HAP-1 (cell line): ENCODE measurements around the gene SLC35F4.
"Not testable (repeated sequence)": the region's sequence is repeated elsewhere in the genome, so short reads cannot be mapped to it uniquely, and the experiment has no call there.

Experiments used
- DNase-seq, 2 experiments: peaks; one replicate each; pipeline ENCODE4 v3.0.0-alpha.2; 2016 to 2020; ENCODE audit warnings: low spot score in 2 of 2
- H3K27me3 ChIP-seq: fragments of 250-450 bp; sonication (Bioruptor Pico); 2 replicates; pipeline ENCODE4 v1.5.1; 2020; ENCODE audit warnings: low read depth, mild to moderate bottlenecking, moderate library complexity
- H3K36me3 ChIP-seq: fragments of 250-450 bp; sonication (Bioruptor Pico); replicated peaks from 2 replicates; pipeline ENCODE4 v1.5.1; 2020; ENCODE audit warnings: mild to moderate bottlenecking
- H3K4me1 ChIP-seq: fragments of 250-450 bp; sonication (Bioruptor Pico); 2 replicates; pipeline ENCODE4 v1.5.1; 2020; ENCODE audit warnings: mild to moderate bottlenecking
- H3K4me3 ChIP-seq: fragments of 250-450 bp; sonication (Bioruptor Pico); 2 replicates; pipeline ENCODE4 v1.5.1; 2020; ENCODE audit warnings: mild to moderate bottlenecking, moderate library complexity
- H3K9me3 ChIP-seq: fragments of 250-450 bp; sonication (Bioruptor Pico); 2 replicates; pipeline ENCODE4 v1.5.1; 2020; ENCODE audit warnings: mild to moderate bottlenecking, moderate library complexity
- in situ Hi-C: fragments of 300-500 bp; cut with MboI; formaldehyde crosslinking; loops from 3 replicates; pipeline ENCODE4 v1.14.3; 2020; ENCODE audit warnings: low sequenced_read_pairs, inconsistent platforms, mixed read lengths

SLC35F4 gene

DNA sequence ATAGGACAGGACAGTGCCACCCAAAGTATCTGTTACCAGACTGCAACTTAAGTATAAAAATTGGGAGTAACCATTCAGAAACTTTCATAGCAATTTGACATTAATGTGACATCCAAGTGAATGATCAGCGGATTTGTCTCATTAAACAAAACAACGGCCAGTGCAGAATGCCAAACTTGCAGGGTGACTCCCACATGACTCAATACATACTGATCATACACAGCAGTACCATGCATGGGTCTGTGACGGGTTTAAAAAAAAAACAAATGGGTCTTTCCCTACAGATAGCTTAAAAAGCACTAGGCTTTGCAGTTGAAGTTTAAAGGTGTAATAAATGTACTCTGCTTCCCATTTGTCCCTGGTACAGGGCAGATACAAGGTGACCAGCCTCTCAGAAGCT, 116.6 kb downstream of the SLC35F4 start:
- Histone ChIP-seq H3K36me3 (no peaks in the 10 kb centered on the region), H3K27me3 (no peaks in the 10 kb centered on the region), H3K9me3 (no peaks in the 10 kb centered on the region), H3K4me3 (no peak overlapping the region), H3K4me1 (no peaks in the 10 kb centered on the region)
- in situ Hi-C loops: no loop called here
- DNase-seq: no peak

DNA sequence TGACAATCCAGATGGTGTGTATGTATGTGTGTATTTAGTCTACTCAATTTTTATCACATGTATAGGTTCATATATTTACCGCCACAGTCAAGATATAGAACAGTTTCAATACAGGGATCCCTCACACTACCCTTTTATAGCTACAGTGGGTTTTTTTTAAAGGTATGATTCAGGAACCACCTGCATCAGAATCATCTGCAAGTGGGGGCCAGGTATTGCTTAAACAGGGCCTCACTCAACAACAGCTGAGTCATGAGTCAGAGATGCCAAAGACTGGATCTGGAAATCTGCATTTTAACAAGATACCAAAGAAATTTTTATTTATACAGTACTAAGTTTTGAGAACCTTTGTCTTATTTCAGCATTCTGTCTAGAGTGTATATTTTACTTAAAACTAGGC, 117.6 kb downstream of the SLC35F4 start:
- Histone ChIP-seq H3K4me3 (no peak overlapping the region), H3K9me3 (no peaks in the 10 kb centered on the region), H3K36me3 (no peaks in the 10 kb centered on the region), H3K27me3 (no peaks in the 10 kb centered on the region), H3K4me1 (no peaks in the 10 kb centered on the region)
- DNase-seq: no peak
- in situ Hi-C loops: no loop called here

DNA sequence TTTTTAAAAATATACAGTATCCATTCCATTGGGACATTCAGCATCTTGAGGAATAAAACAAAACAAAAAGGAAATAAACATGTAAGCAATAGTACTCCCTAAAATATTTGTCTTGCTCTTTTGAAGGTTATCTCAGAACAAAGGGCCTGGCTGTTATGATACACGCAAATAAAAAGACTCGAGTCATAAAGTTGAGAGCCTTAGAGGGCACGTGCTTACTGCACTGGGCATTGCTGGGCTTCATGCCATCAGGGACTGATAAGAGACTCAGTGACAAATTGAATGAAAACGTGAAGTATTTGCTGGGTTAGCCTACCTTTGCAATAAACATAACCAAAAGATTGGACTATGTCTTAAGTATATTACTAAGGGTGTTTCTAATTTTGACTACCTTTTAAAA, 118.9 kb downstream of the SLC35F4 start:
- DNase-seq: no peak
- Histone ChIP-seq H3K4me1 (no peaks in the 10 kb centered on the region), H3K9me3 (no peaks in the 10 kb centered on the region), H3K4me3 (no peak overlapping the region), H3K27me3 (no peaks in the 10 kb centered on the region), H3K36me3 (no peaks in the 10 kb centered on the region)
- in situ Hi-C loops: no loop called here

DNA sequence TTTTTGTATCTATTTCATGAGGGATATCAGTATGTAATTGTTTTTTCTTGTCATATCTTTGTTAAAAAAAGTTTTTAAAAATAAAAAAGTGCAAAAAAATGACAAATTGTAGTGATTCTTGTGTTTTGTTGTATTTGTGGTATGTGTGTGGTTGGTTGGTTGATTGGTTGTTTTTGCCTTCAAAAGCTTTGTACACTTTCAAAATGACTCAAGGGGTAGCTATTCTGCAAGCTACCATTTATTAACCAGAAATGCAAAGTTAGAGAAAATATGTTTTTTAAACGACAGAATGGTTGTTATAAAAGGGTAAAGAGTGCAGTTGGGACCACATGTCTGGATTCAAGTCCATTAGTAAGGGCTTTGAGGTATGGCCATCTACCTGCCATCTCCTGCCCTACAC, 119.3 kb downstream of the SLC35F4 start:
- Histone ChIP-seq H3K9me3 (no peaks in the 10 kb centered on the region), H3K4me3 (no peak overlapping the region), H3K4me1 (no peaks in the 10 kb centered on the region), H3K36me3 (no peaks in the 10 kb centered on the region), H3K27me3 (no peaks in the 10 kb centered on the region)
- DNase-seq: no peak
- in situ Hi-C loops: no loop called here

DNA sequence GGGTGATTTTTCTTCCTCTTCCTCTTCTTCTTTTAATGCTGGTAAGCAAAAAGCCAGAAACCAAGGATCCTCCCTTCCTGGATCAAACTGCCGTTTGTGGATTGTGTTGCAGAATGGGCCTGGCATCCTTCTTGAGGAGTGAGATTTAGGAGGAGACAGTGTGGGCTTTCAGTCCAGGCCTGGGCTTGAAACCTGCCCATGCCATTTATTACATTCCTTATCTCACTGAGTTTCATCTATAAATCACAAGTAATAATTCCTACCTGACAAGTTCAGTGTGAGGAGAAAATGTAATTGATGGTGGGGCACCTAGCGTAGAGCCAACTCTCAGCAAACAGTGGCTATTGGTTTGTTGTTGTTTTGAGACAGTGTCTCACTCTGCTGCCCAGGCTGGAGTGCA, 126.4 kb downstream of the SLC35F4 start:
- DNase-seq: no peak
- H3K9me3 ChIP-seq: no peaks in the 10 kb centered on the region
- no peaks in the 10 kb centered on the region; the same call in 1 of the 2 replicates for H3K4me1 ChIP-seq
- H3K36me3 ChIP-seq: no peaks in the 10 kb centered on the region
- in situ Hi-C loops: no loop called here
- H3K4me3 ChIP-seq: no peak overlapping the region
- H3K27me3 ChIP-seq: no peaks in the 10 kb centered on the region

DNA sequence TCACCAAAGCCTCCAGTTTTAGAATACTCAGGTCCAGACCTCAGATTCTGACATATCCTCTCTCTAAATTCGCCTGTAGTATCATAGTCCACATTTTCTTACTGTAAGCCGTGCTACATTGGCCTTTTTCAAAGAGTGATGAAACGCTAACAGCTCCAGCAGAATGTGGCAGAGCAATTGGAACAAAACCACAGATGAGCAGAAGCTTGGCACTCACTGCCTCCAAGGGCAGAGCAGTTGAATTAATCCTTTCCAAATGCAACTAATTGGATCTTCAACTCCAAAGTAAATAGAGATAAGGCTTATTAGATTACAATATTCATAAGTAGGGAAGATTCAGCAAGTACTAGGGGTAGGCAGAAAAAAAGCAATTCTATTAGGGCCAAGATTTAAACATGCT, 128.3 kb downstream of the SLC35F4 start:
- DNase-seq: no peak
- Histone ChIP-seq H3K4me3 (no peak overlapping the region), H3K9me3 (no peaks in the 10 kb centered on the region), H3K27me3 (peaks cover 4% of the 10 kb centered on the region; the same call in 1 of the 2 replicates), H3K36me3 (no peaks in the 10 kb centered on the region), H3K4me1 (no peaks in the 10 kb centered on the region; the same call in 1 of the 2 replicates)
- in situ Hi-C loops: no loop called here

DNA sequence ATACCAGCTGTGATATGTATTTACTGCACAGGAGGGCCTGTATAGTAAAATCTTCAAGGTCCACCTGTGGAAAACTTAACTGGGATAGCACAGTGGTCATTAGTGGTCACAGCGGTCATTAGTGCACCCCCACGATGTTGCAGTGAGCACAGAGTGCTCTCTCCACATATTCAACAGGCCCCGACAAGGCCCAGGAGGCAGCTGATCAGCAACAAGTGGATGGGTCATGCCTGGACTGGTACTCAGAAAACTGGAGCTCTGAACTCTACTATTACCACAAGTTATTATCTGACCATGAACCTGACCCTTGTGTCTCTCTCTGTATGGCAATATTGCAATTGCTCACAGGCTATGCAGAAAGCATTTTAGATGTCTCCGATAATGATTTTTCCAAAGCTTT, 129.5 kb downstream of the SLC35F4 start:
- Histone ChIP-seq H3K4me1 (no peaks in the 10 kb centered on the region; the same call in 1 of the 2 replicates), H3K9me3 (no peaks in the 10 kb centered on the region), H3K36me3 (no peaks in the 10 kb centered on the region), H3K4me3 (no peak overlapping the region), H3K27me3 (peaks cover 6% of the 10 kb centered on the region; the same call in 1 of the 2 replicates)
- in situ Hi-C loops: no loop called here
- DNase-seq: no peak

DNA sequence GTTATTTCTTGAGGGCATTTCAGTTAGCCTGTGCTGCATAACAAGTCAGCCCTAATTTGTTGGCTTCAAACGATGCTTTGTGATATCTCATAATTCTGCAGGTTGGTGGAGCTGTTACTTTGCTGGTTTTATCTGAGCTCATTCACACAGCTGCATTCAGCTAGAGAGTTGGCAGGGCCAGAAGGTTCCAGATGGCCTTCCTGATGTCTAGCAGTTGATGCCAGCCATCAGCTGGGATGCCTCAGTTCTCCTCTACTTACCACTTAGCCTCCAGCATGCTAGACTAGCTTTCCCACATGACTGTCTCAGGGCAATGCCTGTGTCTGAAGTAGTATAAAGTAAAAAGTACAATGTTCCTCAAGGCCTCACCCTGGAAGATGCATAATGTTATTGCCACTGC, 130.6 kb downstream of the SLC35F4 start:
- in situ Hi-C loops: no loop called here
- DNase-seq: no peak
- H3K4me3 ChIP-seq: no peak overlapping the region
- H3K9me3 ChIP-seq: no peaks in the 10 kb centered on the region
- H3K27me3 ChIP-seq: peaks cover 6% of the 10 kb centered on the region; the same call in 1 of the 2 replicates
- no peaks in the 10 kb centered on the region for H3K36me3 ChIP-seq
- no peaks in the 10 kb centered on the region; the same call in 1 of the 2 replicates for H3K4me1 ChIP-seq

DNA sequence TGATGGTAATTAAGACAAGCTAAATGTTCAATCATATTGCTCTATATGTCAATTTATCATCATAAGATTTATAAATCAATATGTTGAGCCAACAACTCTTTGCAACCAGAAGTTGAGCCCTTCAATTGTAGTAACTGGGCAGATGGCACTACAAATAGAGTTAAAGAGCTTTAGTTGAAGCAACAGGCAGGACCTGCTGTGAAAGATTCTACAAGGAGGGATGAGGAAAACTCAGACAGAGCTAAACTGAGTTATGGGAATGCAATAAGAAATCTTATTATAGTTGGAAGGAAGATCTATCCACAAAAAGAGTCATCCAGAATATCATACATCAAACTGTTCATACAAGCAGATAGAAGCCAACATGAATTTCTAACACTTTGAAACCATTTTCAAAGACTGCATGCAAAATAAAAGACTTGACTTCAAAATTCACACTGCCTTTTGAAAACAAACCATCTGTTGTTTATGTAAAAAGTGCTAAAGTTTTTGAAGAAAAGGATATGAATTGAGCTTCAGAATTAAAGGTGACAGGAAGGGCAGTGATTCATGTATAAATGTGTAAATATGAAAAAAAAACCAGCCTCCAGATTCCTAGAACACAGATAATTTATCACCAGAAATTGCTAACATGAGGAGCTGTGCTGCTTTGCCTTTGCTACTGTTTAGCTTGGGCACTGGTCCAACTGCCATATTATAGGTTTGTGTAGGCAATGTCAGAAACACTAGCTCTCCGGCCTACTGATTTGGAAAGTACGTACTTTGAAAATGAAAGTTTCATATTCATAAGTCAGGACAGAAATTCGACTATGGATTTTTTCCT, 133.2 kb downstream of the SLC35F4 start:
- Histone ChIP-seq H3K4me1 (no peaks in the 10 kb centered on the region; the same call in 1 of the 2 replicates), H3K4me3 (no peak overlapping the region), H3K27me3 (peaks cover 6% of the 10 kb centered on the region; the same call in 1 of the 2 replicates), H3K36me3 (no peaks in the 10 kb centered on the region), H3K9me3 (no peaks in the 10 kb centered on the region)
- DNase-seq: no peak
- in situ Hi-C loops: no loop called here

DNA sequence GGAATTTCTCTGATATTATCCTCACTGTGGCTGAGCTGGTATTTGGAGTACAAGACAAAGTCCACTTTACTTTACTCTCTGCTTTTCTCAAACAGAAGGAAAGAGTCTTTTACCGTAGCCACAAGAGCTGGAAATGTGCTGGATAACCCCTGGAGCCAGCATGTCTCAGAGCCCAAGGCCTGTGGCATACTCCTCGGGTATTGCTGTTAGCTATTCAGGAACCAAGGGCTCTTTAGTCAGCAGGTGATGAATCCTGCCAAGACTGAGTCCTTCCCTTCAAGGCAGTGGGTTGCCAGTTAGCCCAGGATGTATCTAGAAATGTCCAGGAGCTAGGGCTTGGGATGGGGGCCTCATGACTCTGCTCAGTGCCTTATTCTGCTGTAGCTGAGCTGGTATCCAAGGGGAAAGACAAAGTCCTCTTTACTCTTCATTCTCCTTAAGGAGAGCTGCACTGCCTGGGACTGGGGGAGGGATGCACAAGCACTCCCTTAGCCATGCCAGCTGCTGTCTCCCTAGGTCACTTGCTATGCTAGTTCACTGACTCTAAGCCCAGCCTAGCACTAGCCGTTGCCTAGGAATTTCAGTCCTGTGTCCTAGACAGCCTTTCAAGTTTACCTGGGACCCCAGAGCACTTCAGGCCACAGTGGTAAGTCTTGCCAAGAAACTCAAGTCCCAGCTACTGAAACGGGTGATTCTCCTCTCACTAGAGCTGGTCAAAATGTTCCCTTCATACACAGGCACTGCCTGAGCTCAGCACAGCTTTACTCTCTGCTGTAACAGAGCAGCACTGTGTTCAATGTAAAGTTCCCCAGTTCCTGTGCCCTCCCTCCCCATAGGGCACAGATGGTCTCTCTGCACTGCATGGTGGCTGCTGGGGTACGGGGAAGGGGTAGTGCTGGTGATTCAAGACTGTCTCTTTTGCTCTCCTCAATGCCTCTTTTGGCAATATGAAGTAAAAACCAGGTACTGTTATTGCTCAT, 136.4 kb downstream of the SLC35F4 start:
- no peak overlapping the region for H3K4me3 ChIP-seq

DNA sequence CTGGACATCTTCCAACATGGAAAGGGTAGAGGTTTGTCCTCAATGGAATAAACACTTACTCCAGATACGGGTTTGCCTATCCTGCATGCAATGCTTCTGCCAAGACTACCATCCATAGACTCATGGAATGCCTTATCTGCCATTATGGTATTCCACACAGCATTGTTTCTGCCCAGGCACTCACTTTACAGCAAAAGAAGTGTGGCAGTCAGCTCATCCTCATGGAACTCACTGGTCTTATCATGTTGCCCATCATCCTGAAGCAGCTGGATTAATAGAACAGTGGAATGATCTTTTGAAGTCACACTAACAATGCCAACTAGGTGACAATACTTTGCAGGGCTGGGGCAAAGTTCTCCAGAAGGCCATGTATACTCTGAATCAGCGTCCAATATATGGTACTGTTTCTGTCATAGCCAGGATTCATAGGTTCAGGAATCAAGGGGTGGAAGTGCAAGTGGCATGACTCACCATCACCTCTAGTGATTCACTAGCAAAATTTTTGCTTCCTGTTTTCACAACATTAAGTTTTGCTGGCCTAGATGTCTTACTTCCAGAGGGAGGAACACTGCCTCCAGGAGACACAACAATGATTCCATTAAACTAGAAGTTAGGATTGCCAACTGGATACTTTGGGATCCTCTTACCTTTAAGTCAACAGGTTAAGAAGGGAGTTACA, 140.4 kb downstream of the SLC35F4 start:
- DNase-seq: no peak
- H3K4me1 ChIP-seq: no peaks in the 10 kb centered on the region
- in situ Hi-C loops: no loop called here
- no peaks in the 10 kb centered on the region for H3K27me3 ChIP-seq
- no peak overlapping the region for H3K4me3 ChIP-seq
- no peaks in the 10 kb centered on the region for H3K36me3 ChIP-seq
- no peaks in the 10 kb centered on the region for H3K9me3 ChIP-seq

More for the DNA sequence above, 136.4 kb downstream of the SLC35F4 start:
- in situ Hi-C loops: no loop called here
- H3K9me3 ChIP-seq: no peaks in the 10 kb centered on the region
- H3K4me1 ChIP-seq: no peaks in the 10 kb centered on the region
- no peak for DNase-seq
- peaks cover 6% of the 10 kb centered on the region; the same call in 1 of the 2 replicates for H3K27me3 ChIP-seq
- H3K36me3 ChIP-seq: no peaks in the 10 kb centered on the region

DNA sequence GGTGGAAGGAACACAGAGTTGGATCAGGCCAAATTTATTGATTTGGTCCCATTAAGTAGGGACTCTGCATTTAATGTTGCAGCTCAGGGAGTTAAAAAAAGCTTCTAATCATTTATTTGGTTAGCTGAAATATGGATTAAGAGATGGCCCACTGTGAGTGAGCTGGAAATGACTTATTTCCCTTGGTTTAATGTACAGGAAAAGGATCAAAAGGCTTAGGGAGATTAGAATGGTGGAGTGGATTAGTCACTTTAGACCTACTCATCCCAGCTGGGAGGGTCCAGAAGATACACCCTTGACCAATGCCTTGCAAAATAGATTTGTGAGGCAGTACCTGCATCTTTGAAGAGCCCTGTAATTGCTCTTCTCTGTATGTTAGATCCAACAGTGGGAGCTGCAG, 143.8 kb downstream of the SLC35F4 start:
- H3K36me3 ChIP-seq, H3K9me3 ChIP-seq, DNase-seq, H3K4me1 ChIP-seq, in situ Hi-C loops, H3K27me3 ChIP-seq, H3K4me3 ChIP-seq: not testable (repeated sequence)

DNA sequence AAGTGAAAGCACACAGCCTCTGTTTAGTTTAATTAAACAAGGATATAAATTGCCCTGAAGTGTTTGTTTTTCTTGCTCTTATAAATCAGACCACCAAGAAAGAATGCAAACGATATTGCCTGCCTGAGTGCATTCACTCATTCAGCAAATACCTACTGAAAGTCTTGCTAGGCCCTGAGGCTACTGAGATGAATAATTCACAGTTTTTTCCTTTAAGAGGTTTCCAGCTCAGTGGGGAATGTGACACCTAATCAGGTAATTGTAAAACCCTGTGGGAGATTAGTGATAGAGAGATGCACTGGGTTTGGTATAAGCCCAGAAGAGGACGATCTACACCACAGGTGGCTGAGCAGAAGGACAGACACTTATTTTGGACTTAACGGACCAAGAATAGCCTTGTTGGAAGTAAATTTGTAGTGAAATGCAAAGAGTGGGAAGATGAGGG, 151.4 kb downstream of the SLC35F4 start:
- in situ Hi-C loops: no loop called here
- no peak for DNase-seq
- no peaks in the 10 kb centered on the region for H3K36me3 ChIP-seq
- 0 out of 2 replicates have a peak, but pooled peaks cover 1% of the 10 kb centered on the region for H3K9me3 ChIP-seq
- H3K4me1 ChIP-seq: no peaks in the 10 kb centered on the region
- H3K27me3 ChIP-seq: peaks cover 2% of the 10 kb centered on the region; the same call in 1 of the 2 replicates
- no peak overlapping the region for H3K4me3 ChIP-seq
